Transverse colon (tissue), 4 donors: ENCODE measurements around the gene ARHGEF1. TPM values are rescaled to one million over a fixed set of nuclear protein-coding genes. Genes with fewer than 3 reads are reported as not detected.

Experiments used
- DNase-seq: peaks from one replicate; pipeline ENCODE4 v3.0.0-alpha.2; 2019
- H3K27ac ChIP-seq, 4 donors: fragments of 200-600 bp; sonication (generic); 2 replicates each; pipeline ENCODE4 v1.5.1; 2016 to 2018; ENCODE audit warnings: inconsistent platforms in 4 of 4
- H3K27me3 ChIP-seq: fragments of 200-600 bp; sonication (generic); 2 replicates; pipeline ENCODE4 v1.5.1; 2017; ENCODE audit warnings: inconsistent platforms
- H3K36me3 ChIP-seq, 4 donors: fragments of 200-600 bp; sonication (generic); 2 replicates each; pipeline ENCODE4 v1.5.1; 2017 to 2019; ENCODE audit warnings: inconsistent platforms in 4 of 4
- H3K4me1 ChIP-seq, 4 donors: fragments of 200-600 bp; sonication (generic); 2 replicates each; pipeline ENCODE4 v1.5.1; 2017 to 2020; ENCODE audit warnings: inconsistent platforms in 4 of 4
- H3K4me3 ChIP-seq, 4 donors: fragments of 200-600 bp; sonication (generic); 1 replicate in 1 of 4; 2 replicates in 3 of 4; pipeline versions ENCODE4 v1.5.1 to v1.6.1; 2017 to 2019; ENCODE audit warnings: inconsistent platforms in 4 of 4
- H3K9me3 ChIP-seq, 2 donors: fragments of 200-600 bp; sonication (generic); 2 replicates each; pipeline ENCODE4 v1.5.1; 2017 to 2019; ENCODE audit warnings: inconsistent platforms in 2 of 2
- CTCF ChIP-seq, 5 experiments: fragments of 200-600 bp in 3 of 5; fragments of 450-650 bp in 2 of 5; sonication (generic) in 3 of 5; IDR thresholded peaks; 1 replicate in 2 of 5; 2 replicates in 3 of 5; pipeline ENCODE4 v1.5.1; 2016 to 2017; ENCODE audit warnings: antibody characterized with exemption in 5 of 5, inconsistent platforms in 3 of 5, mild to moderate bottlenecking in 2 of 5, moderate library complexity in 1 of 5
- EP300 ChIP-seq: sonication (generic); formaldehyde crosslinking; IDR thresholded peaks from one replicate; pipeline ENCODE4 v1.6.1; 2017; ENCODE audit warnings: antibody characterized with exemption, low read depth
- POLR2A ChIP-seq: fragments of 450-650 bp; IDR thresholded peaks from one replicate; pipeline ENCODE4 v1.6.1; 2016; ENCODE audit warnings: antibody characterized with exemption, mild to moderate bottlenecking, moderate library complexity
- POLR2AphosphoS5 ChIP-seq, 3 donors: sonication (generic); formaldehyde crosslinking; IDR thresholded peaks; one replicate each; pipeline ENCODE4 v1.6.1; 2016; ENCODE audit warnings: antibody characterized with exemption in 3 of 3
- WGBS, 2 donors: methylation state at CpG; one replicate each; pipeline ENCODE4 v1.1.5; 2018; ENCODE audit warnings: low coverage in 1 of 2; 5-methylcytosine and 5-hydroxymethylcytosine counted together
- in situ Hi-C, 4 donors: fragments of 200-750 bp; cut with MboI; loops; one replicate each; pipeline versions ENCODE4 v1.15.0 to v1.15.1; 2017; ENCODE audit warnings: low sequenced_read_pairs in 3 of 4, low pct_ligation_motif_present in 1 of 4, low pct_unique_long_range_greater_than_20kb in 1 of 4
- intact Hi-C: fragments of 100-400 bp; cut with DNase I; formaldehyde crosslinking; loops from one replicate; pipeline ENCODE4 v1.15.1; 2023; ENCODE audit warnings: low total_unique reads
- total RNA-seq, 4 donors: library from RNA; depleted of rRNA; stranded (reverse); fragments of >200 nt; gene quantifications; one replicate each; pipeline ENCODE4 v1.1.0, GENCODE V29; 2016

Gene ARHGEF1
- total RNA-seq, 4 donors from 2014 or later, result 64.3 to 215 (median 113) TPM

GRCh38 chr19:41924151-41925145 is 41.5 kb downstream of the ARHGEF1 start:
- 41 to 47% methylated on average over 7 to 13 of the region's 13 CpGs for WGBS, 2 donors
- no peak for DNase-seq
- in situ Hi-C loops, result no loop called here
- H3K4me3 ChIP-seq, result no peak overlapping the region
- intact Hi-C loops, result no loop called here
- peaks cover 83% of the 10 kb centered on the region for H3K27me3 ChIP-seq
- TF ChIP-seq CTCF (IDR thresholded peaks at IDR 0.05), result no peak
- TF ChIP-seq EP300, result no peak
- no peak for TF ChIP-seq POLR2A
- TF ChIP-seq POLR2AphosphoS5 (IDR thresholded peaks at IDR 0.05), result no peak
- H3K4me1 ChIP-seq, result peaks cover 0 to 20% (median 16%) of the 10 kb centered on the region in 4 donors
- no peak overlapping the region for H3K27ac ChIP-seq
- H3K36me3 ChIP-seq, result no peaks in the 10 kb centered on the region
- H3K9me3 ChIP-seq, result no peaks in the 10 kb centered on the region

- no peaks in the 10 kb centered on the region for H3K36me3 ChIP-seq
- peaks cover 93% of the 10 kb centered on the region for H3K27me3 ChIP-seq
- no peaks in the 10 kb centered on the region for H3K9me3 ChIP-seq
- no peak overlapping the region for H3K27ac ChIP-seq
- in situ Hi-C loops, result no loop called here
- no peak overlapping the region for H3K4me3 ChIP-seq
- peaks cover 0 to 22% (median 17%) of the 10 kb centered on the region in 4 donors for H3K4me1 ChIP-seq
- no peak for DNase-seq
- intact Hi-C loops, result no loop called here
- 63 to 68% methylated on average over 5 to 7 of the region's 7 CpGs for WGBS, 2 donors
- TF ChIP-seq POLR2A (no peak), CTCF (IDR thresholded peaks at IDR 0.05) (no peak), EP300 (no peak), POLR2AphosphoS5 (IDR thresholded peaks at IDR 0.05) (no peak)
Measured at GRCh38 chr19:41925208-41926003, 42.4 kb downstream of the ARHGEF1 start.

- intact Hi-C loops (no loop called here), in situ Hi-C loops (no loop called here)
- Histone ChIP-seq H3K4me3 (no peak overlapping the region), H3K27me3 (peaks cover 93% of the 10 kb centered on the region), H3K9me3 (no peaks in the 10 kb centered on the region), H3K36me3 (no peaks in the 10 kb centered on the region), H3K27ac (no peak overlapping the region), H3K4me1 (peaks cover 0 to 22% (median 17%) of the 10 kb centered on the region in 4 donors)
- DNase-seq, result no peak
- WGBS, 2 donors, result 48 to 50% methylated on average over 5 to 27 of the region's 27 CpGs
- TF ChIP-seq POLR2AphosphoS5 (IDR thresholded peaks at IDR 0.05) (no peak), CTCF (IDR thresholded peaks at IDR 0.05) (no peak), EP300 (no peak)
Measured at GRCh38 chr19:41926028-41926762, 43.2 kb downstream of the ARHGEF1 start.
